SHP77 treated with DMSO at 0.1 percent for 48 hours (cell line): ENCODE results near the gene OPRD1.
A peak's percentile ranks its signal among the peaks of the same experiment; 100 is the strongest.
"Not testable (repeated sequence)": the region's sequence is repeated elsewhere in the genome, so short reads cannot be mapped to it uniquely, and the experiment has no call there.

Experiments
- DNase-seq: peaks from one replicate; lab custom pipeline; 2025; lab: John Stamatoyannopoulos, UW

Gene OPRD1

GRCh38 chr1:28845786-28846543, 34.0 kb downstream of the OPRD1 start:
- no peak for DNase-seq

GRCh38 chr1:28847207-28847606, 35.2 kb downstream of the OPRD1 start:
- DNase-seq, result not testable (repeated sequence)

GRCh38 chr1:28848416-28848815, 36.4 kb downstream of the OPRD1 start:
- DNase-seq, result no peak

- no peak for DNase-seq
Observed at GRCh38 chr1:28853093-28853742, 41.2 kb downstream of the OPRD1 start.

GRCh38 chr1:28854406-28854805, 42.4 kb downstream of the OPRD1 start:
- not testable (repeated sequence) for DNase-seq

- no peak for DNase-seq
Observed at GRCh38 chr1:28855046-28855445, 43.1 kb downstream of the OPRD1 start.

GRCh38 chr1:28855469-28855951, 43.5 kb downstream of the OPRD1 start:
- no peak for DNase-seq

- no peak for DNase-seq
Observed at GRCh38 chr1:28855969-28856368, 44.0 kb downstream of the OPRD1 start.

- DNase-seq, result no peak
Observed at GRCh38 chr1:28860332-28861073, 48.5 kb downstream of the OPRD1 start.

- DNase-seq, result no peak
Observed at GRCh38 chr1:28862571-28863403, 50.8 kb downstream of the OPRD1 start.

- no peak for DNase-seq
Observed at GRCh38 chr1:28864695-28865094, 52.7 kb downstream of the OPRD1 start.

GRCh38 chr1:28865997-28866650, 54.2 kb downstream of the OPRD1 start:
- no peak for DNase-seq

- no peak for DNase-seq
Observed at GRCh38 chr1:28867850-28868249, 55.9 kb downstream of the OPRD1 start.

GRCh38 chr1:28869952-28870351, 58.0 kb downstream of the OPRD1 start:
- no peak for DNase-seq

GRCh38 chr1:28871631-28872401, 59.8 kb downstream of the OPRD1 start:
- no peak for DNase-seq

GRCh38 chr1:28875134-28875533, 63.2 kb downstream of the OPRD1 start:
- DNase-seq, result not testable (repeated sequence)

- DNase-seq, result peak; percentile 73
Observed at GRCh38 chr1:28877132-28877781, 65.3 kb downstream of the OPRD1 start.

GRCh38 chr1:28878796-28879195, 66.8 kb downstream of the OPRD1 start:
- no peak for DNase-seq

- peak; percentile 89 for DNase-seq
Observed at GRCh38 chr1:28882009-28882628, 70.1 kb downstream of the OPRD1 start.

- DNase-seq, result no peak
Observed at GRCh38 chr1:28883242-28883616, 71.3 kb downstream of the OPRD1 start.
